ENCODE measurements around the gene BRAF. TPM values are rescaled to one million over a fixed set of nuclear protein-coding genes. Genes with fewer than 3 reads are reported as not detected.
"Not testable (repeated sequence)": the region's sequence is repeated elsewhere in the genome, so short reads cannot be mapped to it uniquely, and the experiment has no call there.

Gene BRAF
- total and polyA plus RNA-seq, 2 donors, result 8.4 to 98.2 TPM

- DNase-seq (ENCODE audit: extremely low spot score), result no peak
- Histone ChIP-seq H3K27ac (ENCODE audit: low read depth) (no peak overlapping the region), H3K36me3 (ENCODE audit: insufficient read depth) (no peaks in the 10 kb centered on the region), H3K4me3 (ENCODE audit: low read depth, low read length) (no peak overlapping the region), H3K4me1 (ENCODE audit: insufficient read depth) (no peaks in the 10 kb centered on the region)
- WGBS, result 91% methylated on average over 2 of the region's 2 CpGs
Observed at GRCh38 chr7:140927351-140927750, 2.6 kb upstream of the BRAF start.

- Histone ChIP-seq H3K27ac (ENCODE audit: low read depth) (no peak overlapping the region), H3K4me1 (ENCODE audit: insufficient read depth) (no peaks in the 10 kb centered on the region), H3K4me3 (ENCODE audit: low read depth, low read length) (no peak overlapping the region), H3K36me3 (ENCODE audit: insufficient read depth) (no peaks in the 10 kb centered on the region)
- DNase-seq (ENCODE audit: extremely low spot score), result no peak
- WGBS, result 94% methylated on average over 7 of the region's 7 CpGs
Observed at GRCh38 chr7:140926021-140926817, 1.5 kb upstream of the BRAF start.

- Histone ChIP-seq H3K4me3 (ENCODE audit: low read depth, low read length) (peak overlapping the region; percentile 92), H3K27ac (ENCODE audit: low read depth) (peak overlapping the region; percentile 100), H3K36me3 (ENCODE audit: insufficient read depth) (no peaks in the 10 kb centered on the region), H3K4me1 (ENCODE audit: insufficient read depth) (no peaks in the 10 kb centered on the region)
- peak; percentile 50 for DNase-seq (ENCODE audit: extremely low spot score)
- WGBS, result under 1% methylated on average over 61 of the region's 69 CpGs
Observed at GRCh38 chr7:140924019-140924820, 509 bp downstream of the BRAF start.

- H3K4me1 ChIP-seq (ENCODE audit: insufficient read depth), result no peaks in the 10 kb centered on the region
- H3K4me3 ChIP-seq (ENCODE audit: low read depth, low read length), result peak overlapping the region; percentile 92
- no peaks in the 10 kb centered on the region for H3K36me3 ChIP-seq (ENCODE audit: insufficient read depth)
- WGBS, result 3% methylated on average over 11 of the region's 11 CpGs
- no peak for DNase-seq (ENCODE audit: extremely low spot score)
- H3K27ac ChIP-seq (ENCODE audit: low read depth), result peak overlapping the region; percentile 100
Observed at GRCh38 chr7:140923358-140924006, 1.2 kb downstream of the BRAF start.

GRCh38 chr7:140922741-140923345 lies 1.9 kb downstream of the BRAF start:
- no peaks in the 10 kb centered on the region for H3K4me1 ChIP-seq (ENCODE audit: insufficient read depth)
- no peak overlapping the region for H3K4me3 ChIP-seq (ENCODE audit: low read depth, low read length)

GRCh38 chr7:140920745-140921144 lies 4.0 kb downstream of the BRAF start:
- WGBS, result 79% methylated on average over 1 of the region's 1 CpG
- Histone ChIP-seq H3K27ac (ENCODE audit: low read depth) (no peak overlapping the region), H3K36me3 (ENCODE audit: insufficient read depth) (no peaks in the 10 kb centered on the region), H3K4me1 (ENCODE audit: insufficient read depth) (no peaks in the 10 kb centered on the region), H3K4me3 (ENCODE audit: low read depth, low read length) (no peak overlapping the region)
- DNase-seq (ENCODE audit: extremely low spot score), result no peak

More at GRCh38 chr7:140922741-140923345, 1.9 kb downstream of the BRAF start:
- no peak for DNase-seq (ENCODE audit: extremely low spot score)
- WGBS, result 55% methylated on average over 2 of the region's 2 CpGs
- no peaks in the 10 kb centered on the region for H3K36me3 ChIP-seq (ENCODE audit: insufficient read depth)
- H3K27ac ChIP-seq (ENCODE audit: low read depth), result no peak overlapping the region

GRCh38 chr7:140918236-140918635 lies 6.5 kb downstream of the BRAF start:
- H3K27ac ChIP-seq (ENCODE audit: low read depth), result no peak overlapping the region
- no peak for DNase-seq (ENCODE audit: extremely low spot score)
- H3K4me1 ChIP-seq (ENCODE audit: insufficient read depth), result no peaks in the 10 kb centered on the region
- H3K36me3 ChIP-seq (ENCODE audit: insufficient read depth), result no peaks in the 10 kb centered on the region
- WGBS, result 97% methylated on average over 6 of the region's 6 CpGs
- H3K4me3 ChIP-seq (ENCODE audit: low read depth, low read length), result no peak overlapping the region

- DNase-seq (ENCODE audit: extremely low spot score), result no peak
- no peaks in the 10 kb centered on the region for H3K4me1 ChIP-seq (ENCODE audit: insufficient read depth)
- H3K36me3 ChIP-seq (ENCODE audit: insufficient read depth), result no peaks in the 10 kb centered on the region
- WGBS, result 93% methylated on average over 1 of the region's 1 CpG
- H3K4me3 ChIP-seq (ENCODE audit: low read depth, low read length), result no peak overlapping the region
- no peak overlapping the region for H3K27ac ChIP-seq (ENCODE audit: low read depth)
Observed at GRCh38 chr7:140917258-140917657, 7.5 kb downstream of the BRAF start.

GRCh38 chr7:140915935-140916555 lies 8.7 kb downstream of the BRAF start:
- WGBS, result 94% methylated on average over 4 of the region's 4 CpGs
- no peaks in the 10 kb centered on the region for H3K36me3 ChIP-seq (ENCODE audit: insufficient read depth)
- H3K4me3 ChIP-seq (ENCODE audit: low read depth, low read length), result no peak overlapping the region
- no peak for DNase-seq (ENCODE audit: extremely low spot score)
- no peak overlapping the region for H3K27ac ChIP-seq (ENCODE audit: low read depth)
- no peaks in the 10 kb centered on the region for H3K4me1 ChIP-seq (ENCODE audit: insufficient read depth)

GRCh38 chr7:140914083-140914482 lies 10.6 kb downstream of the BRAF start:
- no peaks in the 10 kb centered on the region for H3K36me3 ChIP-seq (ENCODE audit: insufficient read depth)
- DNase-seq (ENCODE audit: extremely low spot score), result no peak
- no peak overlapping the region for H3K27ac ChIP-seq (ENCODE audit: low read depth)
- H3K4me3 ChIP-seq (ENCODE audit: low read depth, low read length), result no peak overlapping the region
- H3K4me1 ChIP-seq (ENCODE audit: insufficient read depth), result no peaks in the 10 kb centered on the region

GRCh38 chr7:140913596-140913928 lies 11.2 kb downstream of the BRAF start:
- not testable (repeated sequence) for H3K36me3 ChIP-seq (ENCODE audit: insufficient read depth); H3K4me3 ChIP-seq (ENCODE audit: low read depth, low read length); DNase-seq (ENCODE audit: extremely low spot score); H3K4me1 ChIP-seq (ENCODE audit: insufficient read depth); H3K27ac ChIP-seq (ENCODE audit: low read depth)
- WGBS, result 88% methylated on average over 5 of the region's 5 CpGs

GRCh38 chr7:140911746-140912145 lies 13.0 kb downstream of the BRAF start:
- 40% methylated on average over 1 of the region's 1 CpG for WGBS
- H3K4me3 ChIP-seq (ENCODE audit: low read depth, low read length), result no peak overlapping the region
- H3K36me3 ChIP-seq (ENCODE audit: insufficient read depth), result no peaks in the 10 kb centered on the region
- DNase-seq (ENCODE audit: extremely low spot score), result no peak
- no peaks in the 10 kb centered on the region for H3K4me1 ChIP-seq (ENCODE audit: insufficient read depth)
- H3K27ac ChIP-seq (ENCODE audit: low read depth), result no peak overlapping the region

- Histone ChIP-seq H3K4me3 (ENCODE audit: low read depth, low read length) (no peak overlapping the region), H3K4me1 (ENCODE audit: insufficient read depth) (no peaks in the 10 kb centered on the region), H3K27ac (ENCODE audit: low read depth) (no peak overlapping the region), H3K36me3 (ENCODE audit: insufficient read depth) (no peaks in the 10 kb centered on the region)
- WGBS, result 88% methylated on average over 5 of the region's 5 CpGs
- no peak for DNase-seq (ENCODE audit: extremely low spot score)
Observed at GRCh38 chr7:140909476-140910161, 15.1 kb downstream of the BRAF start.

All from urinary bladder (tissue), 4 donors.